Muscle of leg (tissue), 11 donors: ENCODE results near the gene HSPA12A. TPM values are rescaled to one million over a fixed set of nuclear protein-coding genes. Genes with fewer than 3 reads are reported as not detected.
"Not testable (repeated sequence)": the region's sequence is repeated elsewhere in the genome, so short reads cannot be mapped to it uniquely, and the experiment has no call there.

Experiments used
- DNase-seq: peaks from one replicate; pipeline ENCODE4 v3.0.0; 2013
- H3K27ac ChIP-seq: one replicate; pipeline ENCODE4 v1.5.1; 2013; ENCODE audit warnings: mild to moderate bottlenecking, low read length, control low read depth
- H3K27me3 ChIP-seq: one replicate; pipeline ENCODE4 v1.6.1; 2013; ENCODE audit warnings: low read length; ENCODE audit not compliant: control insufficient read depth, insufficient read depth
- H3K36me3 ChIP-seq: one replicate; pipeline ENCODE4 v1.6.1; 2013; ENCODE audit warnings: low read length; ENCODE audit not compliant: control insufficient read depth, insufficient read depth
- H3K4me1 ChIP-seq: one replicate; pipeline ENCODE4 v1.6.1; 2013; ENCODE audit warnings: low read length; ENCODE audit not compliant: control insufficient read depth, insufficient read depth
- H3K4me3 ChIP-seq: one replicate; pipeline ENCODE4 v1.5.1; 2013; ENCODE audit warnings: low read length, control low read depth
- H3K9me3 ChIP-seq: replicated peaks from 2 replicates; pipeline ENCODE4 v1.6.1; 2013; ENCODE audit warnings: low read depth, low read length; ENCODE audit not compliant: control insufficient read depth
- WGBS: methylation state at CpG from one replicate; pipeline ENCODE4 v1.1.5; 2013; ENCODE audit warnings: missing lambda C conversion rate; ENCODE audit not compliant: insufficient coverage; 5-methylcytosine and 5-hydroxymethylcytosine counted together
- polyA plus RNA-seq, 8 donors: library from polyadenylated mRNA; unstranded; fragments of 120-200 nt; gene quantifications; one replicate each; pipeline versions ENCODE4 v1.2.1 to v1.2.3, GENCODE V29; 2013; ENCODE audit warnings: inconsistent platforms in 1 of 8, low replicate concordance in 1 of 8; ENCODE audit not compliant: insufficient read length in 8 of 8, insufficient read depth in 1 of 8
- total RNA-seq: library from RNA; stranded (reverse); fragments of 120-200 nt; gene quantifications from one replicate; pipeline ENCODE4 v1.2.4, GENCODE V29; 2013

HSPA12A gene
- total and polyA plus RNA-seq, 9 donors, result 5.5 to 10.8 (median 7.4) TPM

GRCh38 chr10:116716381-116716780 lies 26.0 kb downstream of the HSPA12A start:
- Histone ChIP-seq H3K4me1 (peaks cover 10% of the 10 kb centered on the region), H3K4me3 (no peak overlapping the region), H3K27me3 (peaks cover 2% of the 10 kb centered on the region), H3K36me3 (no peaks in the 10 kb centered on the region), H3K27ac (no peak overlapping the region), H3K9me3 (no peaks in the 10 kb centered on the region)
- WGBS, result 40% methylated on average over 2 of the region's 4 CpGs
- no peak for DNase-seq

GRCh38 chr10:116715839-116716377 lies 26.5 kb downstream of the HSPA12A start:
- peaks cover 10% of the 10 kb centered on the region for H3K4me1 ChIP-seq
- H3K4me3 ChIP-seq, result no peak overlapping the region

GRCh38 chr10:116715341-116715740 lies 27.0 kb downstream of the HSPA12A start:
- Histone ChIP-seq H3K4me1 (peaks cover 7% of the 10 kb centered on the region), H3K4me3 (no peak overlapping the region), H3K9me3 (no peaks in the 10 kb centered on the region), H3K27me3 (peaks cover 2% of the 10 kb centered on the region), H3K27ac (no peak overlapping the region), H3K36me3 (no peaks in the 10 kb centered on the region)
- peak; percentile 65 for DNase-seq
- WGBS, result no CpG with 5 or more reads among the region's 4 CpGs

More at GRCh38 chr10:116715839-116716377, 26.5 kb downstream of the HSPA12A start:
- Histone ChIP-seq H3K9me3 (no peaks in the 10 kb centered on the region), H3K36me3 (no peaks in the 10 kb centered on the region), H3K27me3 (peaks cover 2% of the 10 kb centered on the region), H3K27ac (no peak overlapping the region)
- 69% methylated on average over 3 of the region's 4 CpGs for WGBS
- DNase-seq, result no peak

DNA sequence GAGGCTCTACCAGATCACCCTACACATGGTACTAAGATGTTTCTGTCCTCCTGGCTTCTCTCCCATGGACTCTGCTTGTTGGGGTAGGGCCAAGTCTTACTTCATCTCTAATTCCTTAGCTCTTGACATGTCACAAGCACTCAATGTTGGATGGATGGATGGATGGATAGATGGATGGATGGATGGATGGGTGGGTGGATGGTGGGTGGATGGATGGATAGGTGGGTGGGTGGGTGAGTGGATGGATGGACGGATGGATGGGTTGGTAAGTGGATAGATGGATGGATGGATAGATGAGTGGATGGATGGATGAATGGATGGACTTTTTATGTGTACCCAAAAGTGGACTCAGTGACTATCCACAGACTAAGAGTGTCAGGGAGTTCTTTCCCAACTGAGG lies 28.5 kb downstream of the HSPA12A start:
- DNase-seq, result no peak
- no peak overlapping the region for H3K4me3 ChIP-seq
- H3K9me3 ChIP-seq, result no peaks in the 10 kb centered on the region
- no peak overlapping the region for H3K27ac ChIP-seq
- peaks cover 2% of the 10 kb centered on the region for H3K27me3 ChIP-seq
- H3K4me1 ChIP-seq, result peaks cover 4% of the 10 kb centered on the region
- WGBS, result 100% methylated on average over 1 of the region's 1 CpG
- H3K36me3 ChIP-seq, result no peaks in the 10 kb centered on the region

DNA sequence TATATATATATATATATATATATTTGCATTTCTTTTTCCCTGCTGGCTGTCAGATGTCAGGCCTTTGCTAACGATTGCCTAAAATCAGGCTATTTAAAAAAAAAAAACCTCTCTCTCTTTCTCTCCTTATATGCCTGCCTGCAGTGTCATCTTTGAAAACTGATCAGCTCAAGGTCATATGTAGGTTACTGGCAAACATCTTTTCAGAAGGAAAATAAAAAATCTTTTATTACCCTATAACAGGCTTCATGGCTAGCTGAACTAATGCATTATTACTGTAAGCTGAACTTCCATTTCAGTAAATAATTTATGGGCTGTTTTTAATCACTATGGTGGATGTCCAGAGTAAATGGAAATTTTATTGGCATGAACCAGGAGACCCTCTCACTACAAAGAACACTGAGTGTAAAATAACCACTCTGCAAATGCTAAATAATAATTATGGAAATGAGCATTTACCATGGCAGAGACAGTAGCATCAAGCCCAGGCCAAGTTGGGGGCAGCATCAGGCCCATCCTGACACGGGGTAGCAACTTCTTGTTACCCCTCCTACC lies 29.3 kb downstream of the HSPA12A start:
- Histone ChIP-seq H3K36me3 (no peaks in the 10 kb centered on the region), H3K4me3 (no peak overlapping the region), H3K9me3 (no peaks in the 10 kb centered on the region), H3K27ac (no peak overlapping the region), H3K4me1 (peaks cover 5% of the 10 kb centered on the region), H3K27me3 (peaks cover 2% of the 10 kb centered on the region)
- 78% methylated on average over 1 of the region's 2 CpGs for WGBS
- DNase-seq, result no peak

GRCh38 chr10:116712519-116712918 lies 29.8 kb downstream of the HSPA12A start:
- Histone ChIP-seq H3K27me3 (peaks cover 2% of the 10 kb centered on the region), H3K4me1 (peaks cover 10% of the 10 kb centered on the region), H3K36me3 (no peaks in the 10 kb centered on the region), H3K9me3 (no peaks in the 10 kb centered on the region), H3K4me3 (no peak overlapping the region), H3K27ac (no peak overlapping the region)
- no CpG with 5 or more reads among the region's 3 CpGs for WGBS
- no peak for DNase-seq

GRCh38 chr10:116711803-116712202 lies 30.6 kb downstream of the HSPA12A start:
- 100% methylated on average over 3 of the region's 10 CpGs for WGBS
- not testable (repeated sequence) for H3K36me3 ChIP-seq, H3K9me3 ChIP-seq, DNase-seq, H3K4me3 ChIP-seq, H3K27me3 ChIP-seq, H3K27ac ChIP-seq
- H3K4me1 ChIP-seq, result peaks cover 12% of the 10 kb centered on the region

- no peaks in the 10 kb centered on the region for H3K36me3 ChIP-seq
- H3K4me1 ChIP-seq, result peaks cover 8% of the 10 kb centered on the region
- 79% methylated on average over 4 of the region's 4 CpGs for WGBS
- peaks cover 2% of the 10 kb centered on the region for H3K27me3 ChIP-seq
- H3K27ac ChIP-seq, result no peak overlapping the region
- DNase-seq, result no peak
- no peaks in the 10 kb centered on the region for H3K9me3 ChIP-seq
- no peak overlapping the region for H3K4me3 ChIP-seq
These were observed 32.3 kb downstream of the HSPA12A start for GRCh38 chr10:116710076-116710475.

DNA sequence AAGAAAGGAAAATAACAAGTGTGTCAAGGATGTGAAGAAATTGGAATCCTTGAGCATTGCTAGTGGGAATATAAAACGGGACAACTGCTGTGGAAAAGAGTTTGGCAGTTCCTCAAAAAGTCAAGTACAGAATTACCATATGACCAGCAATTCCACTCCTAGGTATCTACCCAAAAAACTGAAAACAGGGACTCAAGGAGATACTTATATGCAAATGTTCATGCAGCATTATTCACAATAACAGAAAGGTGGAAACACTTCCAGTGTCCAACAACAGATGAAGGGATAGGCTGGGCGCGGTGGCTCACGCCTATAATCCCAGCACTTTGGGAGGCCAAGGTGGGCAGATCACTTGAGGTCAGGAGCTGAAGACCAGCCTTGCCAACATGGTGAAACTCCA lies 33.5 kb downstream of the HSPA12A start:
- H3K4me1 ChIP-seq, result peaks cover 8% of the 10 kb centered on the region
- no peaks in the 10 kb centered on the region for H3K27me3 ChIP-seq
- no peaks in the 10 kb centered on the region for H3K36me3 ChIP-seq
- no peak for DNase-seq
- H3K4me3 ChIP-seq, result no peak overlapping the region
- H3K9me3 ChIP-seq, result no peaks in the 10 kb centered on the region
- 100% methylated on average over 1 of the region's 4 CpGs for WGBS
- no peak overlapping the region for H3K27ac ChIP-seq

DNA sequence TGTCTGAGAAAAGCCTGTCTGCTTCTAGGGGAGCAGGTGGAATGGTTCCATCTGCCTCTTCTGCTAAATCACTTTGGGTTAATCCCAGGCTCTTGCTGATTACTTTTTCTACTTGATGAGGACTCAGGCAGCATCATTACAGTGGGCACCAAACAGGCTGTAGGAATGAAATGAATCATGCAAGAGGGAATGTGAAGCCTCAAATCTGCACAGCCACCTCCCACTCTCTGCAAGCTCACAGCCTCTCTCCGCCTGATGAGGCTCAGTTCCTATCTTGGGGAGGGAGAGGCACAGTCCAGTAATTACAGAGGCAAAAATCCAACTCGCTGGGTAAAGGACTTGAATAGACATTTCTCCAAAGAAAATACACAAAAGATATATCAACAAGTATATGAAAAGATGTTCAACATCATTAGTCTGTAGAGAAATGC lies 34.0 kb downstream of the HSPA12A start:
- no CpG with 5 or more reads among the region's 2 CpGs for WGBS
- Histone ChIP-seq H3K36me3 (no peaks in the 10 kb centered on the region), H3K27ac (no peak overlapping the region), H3K4me3 (no peak overlapping the region), H3K9me3 (no peaks in the 10 kb centered on the region), H3K4me1 (peaks cover 8% of the 10 kb centered on the region), H3K27me3 (no peaks in the 10 kb centered on the region)
- DNase-seq, result peak; percentile 47

DNA sequence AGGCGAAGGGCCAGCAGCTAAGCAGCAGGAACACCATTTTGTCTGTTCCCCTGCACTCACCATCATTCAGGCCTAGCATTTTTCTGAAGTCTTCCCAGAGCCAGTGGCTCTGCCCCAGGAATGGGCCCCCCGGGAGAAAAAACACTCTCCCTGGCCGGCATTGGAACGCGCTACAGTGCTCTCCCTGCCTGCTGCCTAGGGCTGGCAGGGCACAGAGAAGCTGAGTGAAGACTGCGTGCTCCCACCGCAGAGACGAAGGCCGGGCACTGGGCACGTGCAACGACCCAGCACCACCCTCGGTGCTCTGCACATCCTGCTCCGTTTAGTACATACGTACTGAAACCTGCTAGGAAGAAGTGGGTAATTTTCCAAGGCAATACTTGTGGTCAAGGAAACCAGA lies 34.4 kb downstream of the HSPA12A start:
- Histone ChIP-seq H3K27ac (no peak overlapping the region), H3K4me3 (no peak overlapping the region), H3K4me1 (peaks cover 8% of the 10 kb centered on the region), H3K9me3 (no peaks in the 10 kb centered on the region), H3K36me3 (no peaks in the 10 kb centered on the region), H3K27me3 (no peaks in the 10 kb centered on the region)
- DNase-seq, result no peak
- 40% methylated on average over 13 of the region's 14 CpGs for WGBS
